Skeletal muscle tissue (tissue), 4 donors: ENCODE measurements around the gene ALDH3B1. TPM values are rescaled to one million over a fixed set of nuclear protein-coding genes. Genes with fewer than 3 reads are reported as not detected.
A peak's percentile ranks its signal among the peaks of the same experiment; 100 is the strongest.

Experiments used
- H3K27ac ChIP-seq: one replicate; pipeline ENCODE4 v1.7.0; 2013; ENCODE audit warnings: mild to moderate bottlenecking, low read depth, low read length, inconsistent platforms
- H3K27me3 ChIP-seq, 3 donors: one replicate each; pipeline ENCODE4 v1.7.0; 2013; ENCODE audit warnings: low read length in 3 of 3; ENCODE audit not compliant: control insufficient read depth in 3 of 3, insufficient read depth in 3 of 3
- H3K36me3 ChIP-seq, 3 donors: one replicate each; pipeline ENCODE4 v1.7.0; 2013; ENCODE audit warnings: low read length in 3 of 3; ENCODE audit not compliant: control insufficient read depth in 3 of 3, insufficient read depth in 3 of 3
- H3K4me1 ChIP-seq, 3 donors: one replicate each; pipeline ENCODE4 v1.7.0; 2013; ENCODE audit warnings: low read length in 3 of 3, mild to moderate bottlenecking in 3 of 3; ENCODE audit not compliant: control insufficient read depth in 3 of 3, insufficient read depth in 3 of 3
- H3K4me3 ChIP-seq, 3 donors: one replicate each; pipeline ENCODE4 v1.7.0; 2013; ENCODE audit warnings: low read length in 3 of 3
- H3K9ac ChIP-seq, 3 donors: one replicate each; pipeline ENCODE4 v1.7.0; 2013; ENCODE audit warnings: low read length in 3 of 3, mild to moderate bottlenecking in 3 of 3, moderate library complexity in 2 of 3, low read depth in 1 of 3
- H3K9me3 ChIP-seq, 3 donors: one replicate each; pipeline ENCODE4 v1.7.0; 2013; ENCODE audit warnings: low read length in 3 of 3; ENCODE audit not compliant: control insufficient read depth in 3 of 3
- total RNA-seq: library from RNA; depleted of rRNA; stranded (reverse); fragments of >200 nt; gene quantifications from one replicate; pipeline ENCODE4 v1.2.3, GENCODE V29; 2014
- donor health status: Osteomylitis.

Gene ALDH3B1
- total RNA-seq, 1 donor from 2014 or later: 2.6 TPM

DNA sequence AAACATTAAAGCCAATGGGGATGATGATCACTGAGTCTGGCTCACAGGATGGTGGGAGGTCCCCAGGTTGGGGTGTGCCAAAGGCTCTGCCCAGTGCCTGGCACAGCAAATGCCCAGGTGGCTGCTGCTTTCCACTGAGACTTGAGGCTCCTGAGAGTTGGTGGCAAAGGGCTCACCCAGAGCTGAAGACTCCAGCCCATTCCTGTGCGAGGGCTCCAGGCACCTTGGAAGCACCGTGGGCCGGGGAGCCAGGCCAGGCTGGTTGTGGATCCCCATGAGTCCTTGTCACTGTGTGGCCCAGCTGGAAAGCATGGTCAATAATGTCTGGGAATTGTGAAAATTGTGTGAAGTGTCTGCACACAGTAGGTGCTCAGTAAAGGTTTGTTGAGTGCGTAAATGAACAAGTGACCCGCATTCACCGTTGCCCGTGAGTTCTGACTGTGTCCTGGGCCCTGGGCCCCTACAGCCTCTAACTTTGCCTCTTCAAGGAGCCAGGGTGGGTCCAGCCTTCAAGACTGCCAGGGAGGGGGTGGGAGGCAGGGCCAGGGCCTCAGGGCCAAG, 3.4 kb upstream of the ALDH3B1 start:
- Histone ChIP-seq H3K4me3 (no peak overlapping the region), H3K4me1 (peaks cover 9 to 25% (median 22%) of the 10 kb centered on the region in 3 donors)

DNA sequence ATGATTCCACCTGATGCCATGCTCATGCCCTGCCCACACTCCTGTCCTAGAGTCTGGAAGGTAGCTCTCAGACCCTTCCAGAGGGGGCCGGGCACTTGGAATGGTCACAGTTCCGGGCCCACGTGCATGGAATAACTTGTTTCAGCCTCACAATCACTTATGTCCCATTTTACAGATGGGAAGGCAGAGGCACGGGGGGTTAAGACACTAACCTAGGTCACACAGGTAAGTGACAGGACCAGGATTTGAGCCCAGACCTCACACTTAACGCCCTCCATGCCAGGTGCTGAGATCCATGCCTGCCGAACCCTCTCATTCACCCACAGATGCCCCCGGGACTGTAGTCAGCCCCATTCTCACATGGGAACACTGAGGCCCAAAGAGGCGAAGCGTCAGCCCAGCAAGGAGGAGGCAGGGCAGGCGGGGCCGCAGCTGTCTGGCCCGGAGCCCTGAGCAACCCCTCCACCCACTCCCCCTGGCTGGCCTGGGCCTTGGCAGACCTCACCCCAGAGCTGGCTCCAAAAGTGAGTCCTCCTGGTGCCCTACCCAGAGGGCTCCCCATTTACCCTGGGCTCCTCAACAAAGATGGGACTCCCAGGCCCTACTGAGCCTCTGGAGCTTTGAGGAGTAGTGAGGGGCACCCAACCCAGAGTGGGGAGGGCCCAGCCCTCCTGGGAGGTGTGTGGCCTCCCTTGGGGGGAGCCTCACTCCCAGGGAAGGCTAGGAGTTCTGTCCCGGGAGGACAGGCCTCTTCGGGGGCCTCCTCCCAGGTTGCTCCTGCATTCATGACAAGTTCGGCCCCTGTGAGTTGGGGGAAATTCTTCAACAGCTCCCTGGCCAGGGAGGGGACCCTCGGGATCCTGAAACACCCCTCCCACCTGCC, 2.4 kb upstream of the ALDH3B1 start:
- peaks cover 0 to 14% (median 4%) of the 10 kb centered on the region in 3 donors for H3K27me3 ChIP-seq
- H3K36me3 ChIP-seq: no peaks in the 10 kb centered on the region
- no peaks in the 10 kb centered on the region for H3K9me3 ChIP-seq
- H3K4me3 ChIP-seq: no peak overlapping the region
- H3K27ac ChIP-seq: no peak overlapping the region
- no peak overlapping the region for H3K9ac ChIP-seq
- peaks cover 9 to 30% (median 25%) of the 10 kb centered on the region in 3 donors for H3K4me1 ChIP-seq

More for the DNA sequence above, 3.4 kb upstream of the ALDH3B1 start:
- H3K36me3 ChIP-seq: no peaks in the 10 kb centered on the region
- peaks cover 0 to 14% (median 4%) of the 10 kb centered on the region in 3 donors for H3K27me3 ChIP-seq
- no peaks in the 10 kb centered on the region for H3K9me3 ChIP-seq
- H3K9ac ChIP-seq: no peak overlapping the region
- no peak overlapping the region for H3K27ac ChIP-seq

DNA sequence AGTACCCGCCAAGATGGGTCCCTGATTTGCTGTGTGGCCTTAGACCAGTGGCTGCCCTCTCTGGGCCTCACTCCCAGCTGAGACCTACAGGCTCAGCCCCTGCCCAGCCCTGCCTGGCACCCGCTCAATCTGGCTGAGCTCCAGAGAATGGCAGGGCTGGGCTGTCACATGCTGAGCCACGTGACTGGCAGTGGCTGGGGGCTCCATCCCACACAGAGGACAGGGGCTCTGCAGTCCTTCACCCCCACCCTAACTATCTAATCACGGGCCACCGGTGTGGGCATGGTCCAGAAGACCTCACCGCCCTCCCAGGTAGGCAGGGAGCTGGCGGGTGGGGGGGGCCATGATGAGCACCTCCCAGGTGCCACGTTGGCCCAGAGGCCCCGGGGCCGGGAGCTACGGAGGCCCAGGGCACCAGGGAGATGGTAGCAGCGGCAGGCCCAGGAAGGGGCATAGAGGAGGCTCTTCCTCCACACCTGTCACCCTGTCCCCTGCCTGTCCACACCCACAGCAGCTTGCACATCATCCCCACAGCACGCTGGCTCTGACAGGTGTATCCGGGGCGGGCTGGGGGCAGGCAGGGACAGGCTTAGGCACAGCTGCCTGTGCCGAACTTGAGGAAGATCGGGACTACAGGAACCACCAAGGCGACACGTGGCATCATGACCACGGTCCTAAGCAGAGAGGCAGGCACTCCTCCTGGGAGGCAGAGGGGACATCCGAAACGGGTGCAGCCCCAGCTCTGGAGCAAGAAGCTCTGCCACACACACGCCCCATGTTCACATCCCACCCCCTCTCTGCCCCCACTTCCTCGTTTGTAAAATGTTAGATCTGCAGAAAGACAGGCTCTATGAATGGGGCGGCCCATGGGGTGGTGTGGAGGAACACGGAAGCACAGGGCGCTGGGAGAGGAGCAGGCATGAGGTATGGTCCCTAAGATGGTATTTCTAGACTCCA, 1.5 kb upstream of the ALDH3B1 start:
- no peaks in the 10 kb centered on the region for H3K36me3 ChIP-seq
- H3K4me3 ChIP-seq: no peak overlapping the region
- H3K27ac ChIP-seq: no peak overlapping the region
- peaks cover 9 to 37% (median 25%) of the 10 kb centered on the region in 3 donors for H3K4me1 ChIP-seq
- H3K27me3 ChIP-seq: peaks cover 0 to 9% (median 0%) of the 10 kb centered on the region in 3 donors
- no peak overlapping the region for H3K9ac ChIP-seq
- H3K9me3 ChIP-seq: no peaks in the 10 kb centered on the region

DNA sequence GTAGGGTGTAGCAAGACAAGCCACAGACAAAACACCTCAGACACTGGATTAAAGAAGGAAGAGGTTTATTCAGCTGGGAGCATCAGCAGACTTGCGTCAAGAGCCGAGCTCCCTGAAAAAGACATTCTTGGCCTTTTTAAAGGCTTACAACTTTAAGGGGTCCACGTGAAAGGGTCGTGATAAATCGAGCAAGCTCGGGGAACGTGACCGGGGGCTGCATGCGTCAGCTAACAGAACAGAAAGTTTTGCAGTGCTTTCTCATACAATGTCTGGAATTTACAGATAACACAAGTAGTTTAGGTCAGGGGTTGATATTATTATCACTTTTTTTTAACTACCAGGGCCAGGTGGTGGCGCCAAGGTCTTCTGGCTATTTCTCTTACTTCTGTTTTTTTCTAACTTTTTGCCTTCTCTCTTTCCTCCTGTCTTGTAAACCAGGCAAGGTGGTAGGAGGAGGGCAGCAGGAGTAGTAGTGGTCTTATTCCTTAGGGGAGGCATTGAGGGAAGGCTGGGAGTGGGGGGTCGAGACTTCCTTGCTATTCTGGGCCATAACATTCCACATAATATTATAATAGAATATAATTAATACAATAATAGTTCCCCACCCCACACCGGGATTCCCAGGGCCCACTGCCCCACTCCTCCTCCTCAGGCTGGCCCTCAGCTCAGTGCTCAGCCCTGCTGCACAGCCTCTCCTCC, 587 bp upstream of the ALDH3B1 start:
- Histone ChIP-seq H3K36me3 (no peaks in the 10 kb centered on the region), H3K4me1 (peaks cover 6 to 37% (median 20%) of the 10 kb centered on the region in 3 donors), H3K4me3 (peak overlapping the region in 2 of 3 donors; percentile 56 to 64), H3K27me3 (peaks cover 0 to 4% (median 0%) of the 10 kb centered on the region in 3 donors), H3K27ac (peak overlapping the region; percentile 72), H3K9me3 (no peaks in the 10 kb centered on the region), H3K9ac (peak overlapping the region in 2 of 3 donors; percentile 63 to 74)

DNA sequence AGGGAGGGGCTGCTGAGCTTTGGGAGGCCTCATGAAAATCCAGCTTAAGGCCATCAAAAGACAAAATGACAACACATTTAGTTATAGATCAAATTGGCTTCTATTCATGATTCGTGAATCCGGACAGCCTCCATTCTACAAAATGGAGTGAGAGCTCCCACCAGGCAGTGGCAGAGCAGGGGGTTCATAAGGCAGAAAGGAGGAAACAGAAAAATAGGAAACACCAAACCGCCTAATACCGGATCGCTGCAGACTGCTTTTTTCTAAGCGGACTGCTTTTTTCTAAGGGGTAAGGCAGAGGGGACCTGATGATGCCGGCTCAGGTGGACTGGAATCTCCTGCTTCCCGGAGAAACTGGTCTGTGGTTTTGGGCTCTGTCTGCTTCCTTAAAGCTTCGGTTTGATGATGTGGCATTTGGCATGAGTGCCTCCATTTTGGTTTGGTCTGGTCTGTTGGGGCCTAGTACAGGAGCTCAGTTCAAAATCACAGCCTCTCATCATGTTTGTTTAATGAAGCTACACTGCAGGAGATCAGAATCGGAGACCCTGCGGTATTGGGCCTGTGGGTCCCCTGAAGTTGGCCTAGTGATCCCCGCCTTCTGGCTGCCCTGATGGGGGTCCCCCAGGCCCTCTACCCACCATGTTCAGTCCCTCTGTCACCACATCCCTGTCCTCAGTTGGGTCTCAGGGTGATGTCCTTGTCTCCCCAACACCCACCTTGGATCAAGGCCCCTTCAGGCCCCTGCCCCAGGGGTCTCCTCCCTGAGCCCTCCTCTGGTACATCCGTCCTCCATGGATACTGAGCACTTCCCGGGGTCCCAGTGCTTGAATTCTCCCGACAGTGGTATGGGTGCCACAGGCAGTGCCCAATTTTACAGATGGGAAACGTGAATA, 1.2 kb downstream of the ALDH3B1 start:
- Histone ChIP-seq H3K4me1 (peaks cover 6 to 37% (median 18%) of the 10 kb centered on the region in 3 donors), H3K9me3 (no peaks in the 10 kb centered on the region), H3K36me3 (no peaks in the 10 kb centered on the region), H3K27me3 (no peaks in the 10 kb centered on the region), H3K27ac (peak overlapping the region; percentile 72), H3K9ac (peak overlapping the region in 2 of 3 donors; percentile 63 to 74), H3K4me3 (peak overlapping the region in 1 of 3 donors; percentile 31)

DNA sequence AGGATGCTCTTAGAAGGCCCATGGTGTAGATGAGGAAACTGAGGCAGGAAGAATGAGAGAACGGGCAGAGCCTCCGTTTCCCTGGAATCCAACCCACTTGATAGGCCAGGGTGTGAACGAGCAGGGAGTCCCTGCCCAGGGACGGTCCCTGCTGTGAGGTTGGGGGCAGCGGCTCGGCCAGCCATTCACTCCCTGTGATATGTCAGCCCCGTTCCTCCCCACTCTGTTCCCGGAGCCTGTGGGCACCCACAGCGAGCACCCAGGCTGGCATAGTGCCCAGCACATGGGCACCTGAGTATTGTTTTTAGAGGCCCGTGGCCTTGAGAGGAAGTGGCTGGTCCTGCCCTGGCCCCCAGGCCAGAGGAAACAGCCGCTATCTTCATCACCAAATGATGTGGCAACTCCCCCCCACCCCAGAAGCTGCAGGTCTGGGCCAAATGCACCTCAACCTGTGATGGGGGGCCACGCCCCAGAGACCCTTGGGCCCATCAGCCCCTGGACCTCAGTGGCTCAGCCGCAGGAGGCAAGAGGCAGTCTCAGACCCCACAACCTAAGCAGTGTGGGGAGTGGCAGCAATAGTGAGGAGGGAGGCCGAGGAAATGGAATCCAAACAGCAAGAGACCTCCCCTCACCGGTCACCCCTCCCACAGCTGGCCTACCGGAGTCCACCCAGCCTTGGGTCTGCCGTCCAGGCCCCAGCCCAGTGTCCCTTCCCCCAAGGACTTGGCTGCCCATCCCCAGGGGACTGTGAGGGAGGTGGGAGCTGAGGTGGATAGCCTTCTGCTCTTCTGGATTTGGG, 2.1 kb downstream of the ALDH3B1 start:
- Histone ChIP-seq H3K9me3 (no peaks in the 10 kb centered on the region), H3K36me3 (no peaks in the 10 kb centered on the region), H3K4me3 (no peak overlapping the region), H3K4me1 (peaks cover 6 to 37% (median 18%) of the 10 kb centered on the region in 3 donors), H3K27me3 (no peaks in the 10 kb centered on the region), H3K27ac (no peak overlapping the region), H3K9ac (peak overlapping the region in 1 of 3 donors; percentile 8)

DNA sequence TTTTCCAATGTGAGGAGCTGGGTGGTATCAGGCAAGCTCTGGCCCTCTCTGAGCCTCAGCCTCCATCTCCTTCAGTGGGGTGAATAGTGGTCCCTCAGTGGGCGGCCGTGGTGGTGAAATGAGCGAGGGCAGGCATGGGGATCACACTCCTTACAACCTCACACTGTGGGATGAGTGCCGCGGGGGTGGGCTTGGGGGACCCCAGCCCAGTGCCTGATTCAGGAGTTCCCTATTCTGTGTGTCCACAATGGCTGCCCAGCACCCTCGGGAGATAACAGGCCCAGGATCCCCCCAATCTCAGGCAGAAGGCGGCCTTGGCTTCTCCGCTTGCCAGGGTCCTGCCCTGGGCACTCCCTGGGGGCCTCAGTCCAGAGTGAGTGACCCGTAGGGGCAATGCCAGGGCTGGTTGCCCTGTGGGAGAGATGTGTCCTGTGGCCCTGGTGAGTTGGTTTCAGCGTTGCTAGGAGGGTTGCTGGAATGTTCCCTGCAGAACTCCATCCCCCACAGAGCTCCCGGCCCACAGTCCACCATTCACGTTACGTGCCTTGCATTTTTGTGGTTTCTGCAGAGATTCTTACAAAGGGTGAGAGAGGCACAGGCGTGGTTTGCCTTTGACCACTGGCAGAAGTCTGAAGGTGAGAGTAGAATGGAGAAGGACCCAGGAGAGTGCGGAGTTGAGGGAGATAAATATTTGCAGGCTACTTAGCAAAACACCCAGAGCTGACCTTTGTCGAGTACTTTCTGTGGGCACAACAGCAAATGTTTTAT, 2.9 kb downstream of the ALDH3B1 start:
- peaks cover 6 to 37% (median 18%) of the 10 kb centered on the region in 3 donors for H3K4me1 ChIP-seq
- no peaks in the 10 kb centered on the region for H3K27me3 ChIP-seq
- H3K9ac ChIP-seq: no peak overlapping the region
- H3K36me3 ChIP-seq: no peaks in the 10 kb centered on the region
- H3K4me3 ChIP-seq: no peak overlapping the region
- H3K9me3 ChIP-seq: no peaks in the 10 kb centered on the region
- H3K27ac ChIP-seq: no peak overlapping the region
